Stimulated activated naive CD8-positive, alpha-beta T cell treated with anti-CD3 and anti-CD28 coated beads, Interleukin-15, Interleukin-2, amounts not matched to agents 100 ng/mL and 50 ng/mL, for 24 hours (primary cell): Measurements from ENCODE around the gene WRNIP1.

ENCODE experiments used
- H3K27ac Mint-ChIP-seq: one replicate; pipeline ENCODE4 v1.8.0; 2021; ENCODE audit warnings: mild to moderate bottlenecking, mixed read lengths
- H3K27me3 Mint-ChIP-seq: one replicate; pipeline ENCODE4 v1.8.0; 2021; ENCODE audit warnings: mixed read lengths
- H3K36me3 Mint-ChIP-seq: one replicate; pipeline ENCODE4 v1.8.0; 2021; ENCODE audit warnings: low read depth, mixed read lengths
- H3K4me1 Mint-ChIP-seq: one replicate; pipeline ENCODE4 v1.8.0; 2021; ENCODE audit warnings: low read depth, mixed read lengths
- H3K4me3 Mint-ChIP-seq: one replicate; pipeline ENCODE4 v1.8.0; 2021; ENCODE audit warnings: mild to moderate bottlenecking, mixed read lengths
- H3K9me3 Mint-ChIP-seq: one replicate; pipeline ENCODE4 v1.8.0; 2021; ENCODE audit warnings: mixed read lengths

The WRNIP1 gene

DNA sequence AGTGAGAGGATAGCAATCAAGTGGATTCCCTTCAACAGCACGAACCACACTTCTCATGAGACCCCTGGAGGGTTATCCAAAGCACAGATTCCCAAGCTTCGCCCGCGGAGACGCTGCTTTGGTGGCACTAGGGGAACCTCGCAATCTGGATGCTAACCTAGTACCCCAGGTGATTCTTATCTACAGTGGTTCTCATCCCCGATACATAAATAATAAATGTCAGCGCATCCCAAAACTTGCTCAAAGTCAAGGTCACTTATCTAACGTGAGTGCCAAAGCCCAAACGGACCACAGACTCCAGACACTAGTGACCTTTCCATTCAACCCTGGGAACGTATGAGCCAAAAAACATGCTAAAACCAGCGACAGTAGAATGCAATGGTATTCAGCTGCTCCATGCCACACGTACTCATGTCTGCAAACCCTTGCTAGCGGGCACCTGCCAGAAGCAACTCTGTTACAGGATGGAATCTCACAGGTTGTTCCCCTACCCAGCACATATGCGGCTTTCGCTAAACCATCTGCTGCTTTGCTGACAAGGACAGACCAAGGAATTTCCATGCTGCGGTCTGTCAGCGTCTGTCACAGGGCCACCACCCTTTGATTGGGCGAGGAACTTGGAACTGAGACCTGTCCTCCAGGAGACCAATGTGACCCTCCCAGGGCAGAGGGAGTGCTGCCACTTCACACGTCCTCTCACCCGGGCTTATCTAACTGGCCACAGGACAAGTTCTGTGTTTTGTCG is 31.3 kb upstream of the WRNIP1 start:
- Mint-ChIP-seq H3K36me3 (no peaks in the 10 kb centered on the region), H3K9me3 (no peaks in the 10 kb centered on the region), H3K4me1 (peaks cover 24% of the 10 kb centered on the region), H3K27me3 (no peaks in the 10 kb centered on the region), H3K4me3 (no peak overlapping the region), H3K27ac (no peak overlapping the region)

DNA sequence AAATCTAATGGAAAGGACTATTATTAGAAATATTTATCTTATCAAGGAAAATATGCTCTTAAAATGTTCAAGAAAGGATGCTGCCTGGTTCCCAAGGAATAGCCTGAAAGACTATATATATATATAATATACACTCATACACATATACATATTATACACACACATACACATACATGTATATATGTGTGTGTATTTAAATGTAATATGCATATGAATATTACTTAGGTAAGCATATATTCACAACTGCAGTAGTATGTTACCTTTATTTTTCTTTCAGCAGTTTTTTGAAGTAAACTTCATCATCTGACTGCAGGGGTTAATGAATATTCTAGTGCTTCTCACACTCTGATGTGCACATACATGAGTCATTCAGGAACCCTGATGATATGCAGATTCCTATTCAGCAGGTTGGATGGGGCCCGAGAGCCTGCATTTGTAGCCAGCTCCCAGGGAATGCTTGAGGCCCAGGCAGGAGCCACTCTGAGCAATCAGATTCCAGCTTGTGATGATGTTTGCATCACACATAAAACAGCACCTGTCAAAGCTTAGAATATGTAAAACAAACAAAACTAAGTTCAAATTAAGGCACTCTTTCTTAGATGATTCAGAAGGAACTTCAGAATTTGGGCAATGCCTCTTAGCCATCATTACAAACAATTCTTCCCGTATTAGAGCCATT is 30.6 kb upstream of the WRNIP1 start:
- H3K27me3 Mint-ChIP-seq: no peaks in the 10 kb centered on the region
- H3K36me3 Mint-ChIP-seq: no peaks in the 10 kb centered on the region
- no peak overlapping the region for H3K4me3 Mint-ChIP-seq
- no peak overlapping the region for H3K27ac Mint-ChIP-seq
- H3K4me1 Mint-ChIP-seq: peaks cover 32% of the 10 kb centered on the region
- no peaks in the 10 kb centered on the region for H3K9me3 Mint-ChIP-seq

DNA sequence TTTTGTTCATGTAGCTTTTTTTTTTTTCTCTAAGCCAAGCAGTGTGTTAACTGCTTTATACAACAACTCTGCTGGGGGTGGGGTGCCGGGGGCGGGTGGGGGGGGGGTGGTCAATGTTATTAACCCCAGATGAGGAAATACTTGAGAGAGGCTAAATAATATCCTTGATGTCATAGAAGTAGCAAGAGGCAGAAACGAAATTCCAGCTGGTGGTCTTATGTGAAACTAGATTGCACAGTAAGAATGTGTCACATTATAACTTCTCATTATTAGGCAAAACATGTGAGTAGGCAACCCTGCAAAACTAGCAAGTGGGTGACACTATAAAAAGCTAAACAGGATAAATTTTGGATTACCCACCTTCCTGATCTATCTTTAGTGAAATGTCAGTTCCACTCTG is 27.3 kb upstream of the WRNIP1 start:
- Mint-ChIP-seq H3K4me3 (no peak overlapping the region), H3K9me3 (no peaks in the 10 kb centered on the region), H3K27ac (no peak overlapping the region), H3K27me3 (peaks cover 4% of the 10 kb centered on the region), H3K4me1 (peaks cover 26% of the 10 kb centered on the region), H3K36me3 (no peaks in the 10 kb centered on the region)

DNA sequence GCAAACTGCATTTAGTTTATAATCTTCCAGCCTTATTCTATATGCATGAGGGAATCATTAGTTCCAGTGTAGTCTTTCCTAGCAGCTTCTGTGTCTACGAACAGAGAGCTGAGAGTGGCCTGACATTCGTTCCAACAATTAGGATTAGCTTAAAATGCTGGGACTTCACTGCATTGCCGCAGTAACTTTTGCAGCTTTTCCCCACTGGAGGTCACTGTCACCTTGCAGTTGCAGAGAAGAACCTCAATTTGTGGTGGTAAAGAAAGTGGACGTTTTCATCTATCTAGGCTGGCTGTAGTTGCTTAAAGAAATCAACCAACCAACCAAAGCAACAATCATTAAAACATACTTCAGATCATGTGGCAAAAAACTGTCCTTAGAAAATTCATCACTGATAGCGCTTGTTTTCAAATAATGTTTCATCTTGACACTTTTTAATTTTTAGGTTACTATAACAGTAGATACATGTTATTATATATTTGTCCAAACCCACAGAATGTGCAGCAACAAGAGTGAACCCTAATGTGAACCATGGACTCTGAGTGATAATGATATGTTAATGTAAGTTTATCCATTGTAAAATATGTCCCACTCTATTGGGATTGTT is 26.7 kb upstream of the WRNIP1 start:
- no peaks in the 10 kb centered on the region for H3K9me3 Mint-ChIP-seq
- no peak overlapping the region for H3K27ac Mint-ChIP-seq
- no peaks in the 10 kb centered on the region for H3K36me3 Mint-ChIP-seq
- H3K4me3 Mint-ChIP-seq: no peak overlapping the region
- peaks cover 20% of the 10 kb centered on the region for H3K4me1 Mint-ChIP-seq
- H3K27me3 Mint-ChIP-seq: peaks cover 4% of the 10 kb centered on the region

DNA sequence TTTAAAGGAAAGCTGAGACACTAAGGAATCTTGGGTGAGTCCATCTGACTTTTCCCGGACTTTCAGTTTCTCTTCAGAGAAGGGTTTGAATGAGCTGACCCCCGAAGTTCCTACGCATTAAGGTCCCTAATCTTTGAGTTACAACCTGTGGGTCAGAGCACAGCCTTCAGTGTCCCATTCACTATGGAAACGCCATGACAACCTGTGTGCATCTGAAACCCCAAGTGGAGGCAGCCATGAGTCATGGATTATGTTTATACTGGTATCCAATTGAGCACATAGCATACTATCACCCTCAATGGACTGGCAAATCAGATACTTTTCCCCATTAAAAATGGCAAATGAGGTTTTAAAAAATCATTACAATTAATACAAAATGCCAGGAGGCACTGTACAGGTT is 25.9 kb upstream of the WRNIP1 start:
- Mint-ChIP-seq H3K27ac (no peak overlapping the region), H3K9me3 (no peaks in the 10 kb centered on the region), H3K36me3 (no peaks in the 10 kb centered on the region)

DNA sequence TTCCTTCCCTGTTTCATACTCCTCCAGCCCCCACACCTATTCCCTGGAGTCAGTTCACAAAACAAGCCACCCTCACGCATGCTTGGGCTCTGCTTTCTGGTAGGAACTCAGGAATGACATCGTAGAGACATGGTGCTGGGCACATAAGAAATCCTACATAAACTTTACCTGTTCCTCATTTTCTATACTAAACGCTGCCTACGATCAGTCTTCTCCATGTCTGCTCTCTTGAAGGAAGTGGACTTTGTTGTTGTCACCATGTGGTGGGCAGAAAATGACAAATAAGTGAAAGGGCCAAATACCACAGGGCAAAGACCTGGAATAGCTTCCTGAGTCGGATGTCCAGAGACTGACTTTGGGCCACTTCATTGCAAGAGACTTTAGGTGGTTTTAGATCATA is 24.6 kb upstream of the WRNIP1 start:
- H3K27ac Mint-ChIP-seq: no peak overlapping the region
- peaks cover 4% of the 10 kb centered on the region for H3K27me3 Mint-ChIP-seq

More for the DNA sequence above, 25.9 kb upstream of the WRNIP1 start:
- peaks cover 4% of the 10 kb centered on the region for H3K27me3 Mint-ChIP-seq
- H3K4me1 Mint-ChIP-seq: peaks cover 20% of the 10 kb centered on the region
- no peak overlapping the region for H3K4me3 Mint-ChIP-seq

DNA sequence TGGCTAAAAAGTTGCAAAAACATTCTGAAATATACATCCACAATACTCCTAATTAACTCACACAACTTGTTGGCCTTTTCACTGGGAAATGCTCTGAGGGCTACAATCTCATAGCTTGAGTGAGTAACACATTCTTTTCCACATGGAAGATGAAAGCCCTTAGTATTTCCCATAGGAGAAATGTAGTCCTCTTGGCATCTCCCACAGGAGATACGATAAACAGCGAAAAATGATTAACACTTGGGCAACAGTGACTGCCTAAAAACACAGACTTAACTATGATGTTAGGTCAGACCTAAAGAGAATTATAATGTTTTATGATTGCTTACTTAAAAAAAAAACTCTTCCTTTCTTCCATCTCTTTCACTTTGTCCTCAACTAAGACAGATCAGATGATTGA is 23.4 kb upstream of the WRNIP1 start:
- H3K27me3 Mint-ChIP-seq: peaks cover 4% of the 10 kb centered on the region
- no peak overlapping the region for H3K4me3 Mint-ChIP-seq
- no peaks in the 10 kb centered on the region for H3K36me3 Mint-ChIP-seq
- H3K4me1 Mint-ChIP-seq: peaks cover 20% of the 10 kb centered on the region
- H3K9me3 Mint-ChIP-seq: no peaks in the 10 kb centered on the region
- no peak overlapping the region for H3K27ac Mint-ChIP-seq

More for the DNA sequence above, 24.6 kb upstream of the WRNIP1 start:
- H3K36me3 Mint-ChIP-seq: no peaks in the 10 kb centered on the region
- no peaks in the 10 kb centered on the region for H3K9me3 Mint-ChIP-seq
- no peak overlapping the region for H3K4me3 Mint-ChIP-seq
- peaks cover 20% of the 10 kb centered on the region for H3K4me1 Mint-ChIP-seq

DNA sequence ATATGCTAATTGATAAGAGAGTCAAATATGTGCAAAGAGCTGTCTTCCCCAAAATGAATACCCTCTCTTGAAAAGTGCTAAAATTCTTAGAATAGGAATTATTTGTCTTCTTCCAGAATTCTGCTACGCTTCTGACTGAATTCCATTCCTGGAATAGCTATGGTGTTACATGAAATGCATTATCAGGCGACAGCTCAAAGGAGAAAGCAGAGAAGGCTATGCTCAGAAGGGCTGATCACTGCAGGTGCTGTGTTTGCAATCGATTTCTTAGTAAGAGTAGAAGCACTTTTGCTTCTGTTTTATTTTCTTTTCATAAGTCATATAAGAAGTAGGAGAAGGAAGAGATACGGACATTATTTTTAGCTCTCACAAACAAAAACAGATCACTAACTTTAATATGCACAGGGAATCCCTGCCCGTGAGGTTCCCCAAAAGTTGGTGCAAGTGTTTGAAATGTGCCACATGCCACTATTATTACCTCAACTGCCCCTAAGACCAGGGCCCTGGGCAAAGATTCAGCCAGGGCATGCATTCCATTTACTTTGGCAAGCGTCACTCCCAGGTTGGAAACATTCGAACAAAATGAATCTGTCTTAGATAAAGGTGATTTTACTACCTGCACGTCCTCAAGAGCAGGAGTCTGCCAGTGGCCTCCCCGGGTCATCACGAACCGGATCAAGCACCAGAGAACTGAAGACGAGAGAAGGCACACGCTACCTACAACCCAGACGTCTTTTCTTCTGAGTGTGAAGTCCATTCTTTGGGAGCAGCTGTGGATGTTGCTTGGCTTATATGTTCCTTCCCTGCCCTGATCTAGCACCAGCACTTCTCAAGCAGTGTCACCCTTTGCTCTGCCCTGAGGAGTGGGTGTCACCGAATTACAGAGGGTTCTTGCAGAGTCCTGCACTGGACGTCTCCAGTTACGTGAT is 21.6 kb upstream of the WRNIP1 start:
- H3K27ac Mint-ChIP-seq: no peak overlapping the region
- H3K4me1 Mint-ChIP-seq: peaks cover 10% of the 10 kb centered on the region
- H3K9me3 Mint-ChIP-seq: no peaks in the 10 kb centered on the region
- no peaks in the 10 kb centered on the region for H3K36me3 Mint-ChIP-seq
- H3K27me3 Mint-ChIP-seq: peaks cover 4% of the 10 kb centered on the region
- H3K4me3 Mint-ChIP-seq: no peak overlapping the region

DNA sequence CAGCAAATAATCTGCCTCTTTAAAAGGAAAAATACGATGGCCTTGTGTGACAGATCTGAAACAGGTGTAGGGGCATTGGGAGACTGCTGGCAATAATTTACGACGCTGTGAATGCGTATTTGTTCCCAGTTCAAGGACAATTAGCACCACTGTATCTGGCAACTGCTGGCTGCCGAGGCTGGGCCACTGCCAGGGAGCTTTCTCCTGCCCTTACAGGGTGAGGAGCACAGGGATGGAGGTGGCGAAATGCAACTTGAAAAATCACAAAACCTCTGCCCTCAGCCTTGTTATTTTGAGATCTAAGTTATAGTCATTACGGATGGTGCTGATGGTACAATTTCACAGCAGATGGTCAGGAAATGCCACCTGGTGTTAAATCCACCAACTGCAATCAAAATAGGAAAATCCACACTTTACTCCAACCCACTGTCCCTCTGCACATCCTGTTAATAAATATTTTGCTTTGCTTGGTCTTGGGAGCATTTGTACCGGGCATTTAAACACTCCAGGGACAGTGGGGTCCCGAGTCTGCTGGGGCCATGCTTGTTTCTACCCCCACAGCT is 20.9 kb upstream of the WRNIP1 start:
- no peaks in the 10 kb centered on the region for H3K9me3 Mint-ChIP-seq
- peaks cover 4% of the 10 kb centered on the region for H3K4me1 Mint-ChIP-seq
- H3K4me3 Mint-ChIP-seq: no peak overlapping the region
- H3K36me3 Mint-ChIP-seq: no peaks in the 10 kb centered on the region
- peaks cover 4% of the 10 kb centered on the region for H3K27me3 Mint-ChIP-seq
- H3K27ac Mint-ChIP-seq: no peak overlapping the region

DNA sequence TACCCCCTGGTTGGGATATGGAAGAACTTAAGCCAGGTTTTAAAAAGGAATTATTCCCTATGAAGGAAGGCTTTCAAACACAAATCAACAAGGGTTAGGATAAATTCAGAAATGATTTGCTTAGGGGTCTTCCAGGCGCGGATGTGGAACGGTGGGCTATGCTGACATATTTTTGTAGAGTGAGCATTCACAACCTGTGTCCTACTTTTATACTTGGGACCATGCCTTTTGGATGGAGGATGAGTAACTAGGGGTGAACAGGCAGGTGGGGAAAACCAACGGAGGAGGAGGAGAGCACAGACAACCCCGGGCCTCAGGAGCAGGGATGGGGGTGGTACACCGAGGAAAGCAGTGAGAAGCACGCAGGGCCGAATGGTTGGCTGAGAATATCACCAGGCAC is 20.4 kb upstream of the WRNIP1 start:
- H3K4me3 Mint-ChIP-seq: no peak overlapping the region
- H3K4me1 Mint-ChIP-seq: no peaks in the 10 kb centered on the region
- H3K27ac Mint-ChIP-seq: no peak overlapping the region
- H3K9me3 Mint-ChIP-seq: no peaks in the 10 kb centered on the region
- peaks cover 4% of the 10 kb centered on the region for H3K27me3 Mint-ChIP-seq
- no peaks in the 10 kb centered on the region for H3K36me3 Mint-ChIP-seq

DNA sequence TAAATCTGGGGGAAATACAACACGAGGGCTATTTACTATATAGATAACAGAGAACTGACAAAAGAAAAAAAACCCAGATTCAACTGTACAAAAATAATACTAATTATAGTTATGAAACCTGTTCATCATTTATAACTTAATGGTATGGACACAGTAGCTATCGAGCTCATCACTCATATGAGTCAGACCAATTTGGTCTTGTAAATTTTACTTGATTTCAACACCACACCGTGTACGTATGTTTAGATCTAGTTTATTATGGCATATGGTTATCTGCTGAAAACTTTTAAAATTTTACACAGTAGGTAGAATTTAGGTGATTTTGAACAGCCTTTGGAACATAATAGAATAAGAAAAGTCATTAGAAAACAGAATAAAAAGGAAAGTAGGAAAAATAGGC is 19.9 kb upstream of the WRNIP1 start:
- Mint-ChIP-seq H3K36me3 (no peaks in the 10 kb centered on the region), H3K4me1 (no peaks in the 10 kb centered on the region), H3K4me3 (no peak overlapping the region), H3K27me3 (peaks cover 4% of the 10 kb centered on the region), H3K27ac (no peak overlapping the region), H3K9me3 (no peaks in the 10 kb centered on the region)

DNA sequence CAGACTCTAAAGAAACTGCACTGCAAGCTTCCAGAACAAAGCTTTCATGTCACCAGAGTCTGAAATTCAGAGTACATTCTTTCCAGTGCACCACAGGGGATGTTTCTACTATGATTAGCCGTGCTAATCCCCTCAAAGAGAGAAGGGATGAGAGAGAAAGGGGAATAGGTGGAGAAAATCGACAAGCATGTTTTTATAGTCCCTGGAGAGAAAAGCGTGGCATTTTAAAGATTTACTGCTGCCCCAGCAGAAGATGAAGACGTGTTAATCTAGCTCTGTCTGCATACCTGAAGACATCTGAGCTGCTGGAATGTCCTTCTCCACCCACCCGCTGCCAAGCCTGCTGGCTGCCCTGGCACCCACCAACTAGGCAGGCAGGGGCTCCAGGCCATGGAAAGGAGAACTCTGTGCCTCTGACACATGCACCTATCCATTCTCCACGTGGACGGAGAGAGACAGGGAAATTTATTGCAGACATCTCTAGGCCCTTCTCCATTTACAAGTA is 18.6 kb upstream of the WRNIP1 start:
- H3K36me3 Mint-ChIP-seq: no peaks in the 10 kb centered on the region
- H3K27ac Mint-ChIP-seq: no peak overlapping the region

DNA sequence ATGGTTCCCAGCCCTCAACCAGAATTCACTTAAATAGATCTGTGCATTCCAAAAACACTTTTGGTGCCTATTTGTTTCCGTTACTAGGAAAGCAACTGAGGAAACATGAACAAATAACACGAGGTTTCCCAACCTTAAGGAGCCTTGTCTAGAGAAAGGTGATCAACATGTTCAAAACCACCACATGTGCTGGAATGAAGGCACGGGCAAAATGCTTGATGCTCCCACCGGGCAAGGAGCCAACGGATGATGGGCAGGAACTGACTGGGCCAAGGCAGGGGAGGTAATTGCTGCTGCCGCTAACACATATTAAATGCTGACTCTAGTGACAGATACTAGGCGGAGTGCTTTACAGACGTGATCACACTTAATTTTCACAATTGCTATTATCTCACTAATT is 17.0 kb upstream of the WRNIP1 start:
- H3K4me3 Mint-ChIP-seq: no peak overlapping the region
- no peaks in the 10 kb centered on the region for H3K9me3 Mint-ChIP-seq
- H3K27me3 Mint-ChIP-seq: peaks cover 12% of the 10 kb centered on the region
- H3K27ac Mint-ChIP-seq: no peak overlapping the region
- H3K36me3 Mint-ChIP-seq: no peaks in the 10 kb centered on the region
- peaks cover 6% of the 10 kb centered on the region for H3K4me1 Mint-ChIP-seq

More for the DNA sequence above, 18.6 kb upstream of the WRNIP1 start:
- H3K4me1 Mint-ChIP-seq: no peaks in the 10 kb centered on the region
- H3K4me3 Mint-ChIP-seq: no peak overlapping the region
- H3K27me3 Mint-ChIP-seq: peaks cover 11% of the 10 kb centered on the region
- H3K9me3 Mint-ChIP-seq: no peaks in the 10 kb centered on the region

DNA sequence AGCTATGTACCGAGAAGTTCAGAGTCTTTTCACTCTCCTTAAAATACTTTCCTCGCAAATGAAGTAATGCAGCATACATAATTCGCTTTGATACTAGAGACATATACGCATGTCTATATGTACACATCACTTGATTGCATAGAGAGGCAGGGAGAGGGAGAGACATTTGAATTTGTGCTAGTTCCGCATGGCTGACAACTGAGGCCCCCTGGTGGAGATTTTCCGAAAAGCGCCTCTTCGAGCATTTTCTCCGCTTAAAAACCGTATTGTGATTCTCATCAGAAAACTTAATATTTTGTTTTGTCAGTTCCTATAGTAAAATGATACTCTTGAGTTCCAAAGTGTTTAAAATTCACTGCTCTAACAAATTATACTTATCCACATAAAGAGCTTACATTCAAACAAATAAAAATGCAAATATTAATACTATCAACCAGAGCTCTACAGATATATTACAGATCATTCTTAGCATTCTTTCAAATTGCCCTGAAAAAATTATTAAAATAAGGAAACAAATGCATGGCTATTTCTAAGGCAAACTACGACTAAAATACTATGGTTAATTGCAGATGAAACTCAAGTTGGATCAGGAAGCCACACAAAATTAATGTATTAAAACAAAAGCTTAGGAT is 15.1 kb upstream of the WRNIP1 start:
- H3K27ac Mint-ChIP-seq: no peak overlapping the region
- no peak overlapping the region for H3K4me3 Mint-ChIP-seq
- H3K4me1 Mint-ChIP-seq: peaks cover 13% of the 10 kb centered on the region
- H3K27me3 Mint-ChIP-seq: peaks cover 18% of the 10 kb centered on the region
- no peaks in the 10 kb centered on the region for H3K9me3 Mint-ChIP-seq
- no peaks in the 10 kb centered on the region for H3K36me3 Mint-ChIP-seq
